Diencephalon (tissue), 1 donor: ENCODE data around the gene RBMY1J. TPM values are rescaled to one million over a fixed set of nuclear protein-coding genes. Genes with fewer than 3 reads are reported as not detected.

ENCODE experiments used
- total RNA-seq: library from RNA; depleted of rRNA; stranded (reverse); fragments of >200 nt; gene quantifications from one replicate; pipeline ENCODE4 v1.2.3, GENCODE V29; 2014

The RBMY1J gene
- total RNA-seq = not detected

DNA sequence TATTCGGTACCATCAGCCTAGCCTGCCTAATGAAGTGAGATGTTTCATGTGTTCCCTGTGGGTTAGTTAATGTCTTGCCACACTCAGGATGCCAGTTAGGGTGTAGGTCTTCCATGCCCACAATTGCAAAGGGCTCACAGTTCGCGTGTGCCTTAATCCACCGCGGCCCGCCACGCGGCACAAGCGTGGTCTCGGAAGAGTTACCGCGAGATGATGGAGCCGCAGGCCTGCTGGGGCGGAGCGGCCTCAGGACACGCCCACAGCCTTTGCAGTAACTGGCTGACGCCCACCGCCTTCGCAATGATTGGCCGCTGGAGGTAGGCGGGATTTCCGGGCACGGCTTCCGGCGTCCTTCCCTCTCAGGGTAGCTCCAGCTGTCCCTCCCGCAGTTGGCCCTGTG lies at the start of gene RBMY1J:
Gene RBMY1J (plus strand): TSS at position 301 of the 400 bp plus-strand sequence. CDS start 2,038 bp downstream, outside the sequence.

Other genes starting within 250 kb of the RBMY1J start
- gene RBMY1F, start 220.5 kb upstream of the RBMY1J start, total RNA-seq = not detected